ENCODE results near the gene PIF1.
"Not testable (repeated sequence)": the region's sequence is repeated elsewhere in the genome, so short reads cannot be mapped to it uniquely, and the experiment has no call there.

Gene PIF1

GRCh38 chr15:64808785-64809453, 16.5 kb downstream of the PIF1 start:
- no peak for DNase-seq

- no peak for DNase-seq
These were observed 17.7 kb downstream of the PIF1 start for GRCh38 chr15:64807751-64808222.

GRCh38 chr15:64807051-64807749, 18.2 kb downstream of the PIF1 start:
- DNase-seq = no peak

GRCh38 chr15:64806509-64806908, 18.9 kb downstream of the PIF1 start:
- no peak for DNase-seq

GRCh38 chr15:64804619-64805018, 20.8 kb downstream of the PIF1 start:
- no peak for DNase-seq

GRCh38 chr15:64803526-64803925, 21.9 kb downstream of the PIF1 start:
- DNase-seq = no peak

GRCh38 chr15:64800476-64800875, 25.0 kb downstream of the PIF1 start:
- DNase-seq = no peak

GRCh38 chr15:64798905-64799304, 26.5 kb downstream of the PIF1 start:
- not testable (repeated sequence) for DNase-seq

GRCh38 chr15:64795921-64796320, 29.5 kb downstream of the PIF1 start:
- DNase-seq = not testable (repeated sequence)

- not testable (repeated sequence) for DNase-seq
These were observed 30.1 kb downstream of the PIF1 start for GRCh38 chr15:64795299-64795698.

- no peak for DNase-seq
These were observed 33.2 kb downstream of the PIF1 start for GRCh38 chr15:64792282-64792681.

- no peak for DNase-seq
These were observed 34.0 kb downstream of the PIF1 start for GRCh38 chr15:64791401-64791800.

GRCh38 chr15:64783796-64784195, 41.7 kb downstream of the PIF1 start:
- DNase-seq = no peak

GRCh38 chr15:64782751-64783150, 42.7 kb downstream of the PIF1 start:
- DNase-seq = no peak

- DNase-seq = no peak
These were observed 44.1 kb downstream of the PIF1 start for GRCh38 chr15:64781299-64781698.

- no peak for DNase-seq
These were observed 44.8 kb downstream of the PIF1 start for GRCh38 chr15:64780600-64781156.

GRCh38 chr15:64779630-64780029, 45.8 kb downstream of the PIF1 start:
- DNase-seq = no peak

GRCh38 chr15:64779024-64779423, 46.4 kb downstream of the PIF1 start:
- DNase-seq = no peak

GRCh38 chr15:64776402-64776786, 49.1 kb downstream of the PIF1 start:
- no peak for DNase-seq

GRCh38 chr15:64775551-64776401, 49.7 kb downstream of the PIF1 start, which contains the start of gene RBPMS2:
RBPMS2 (minus strand) TSS chr15:64775589; CDS start chr15:64775319, 270 bp downstream.
- no peak for DNase-seq

GRCh38 chr15:64774629-64775493, 50.6 kb downstream of the PIF1 start:
- DNase-seq = no peak

GRCh38 chr15:64774037-64774628, 51.3 kb downstream of the PIF1 start:
- DNase-seq = no peak
